ENCODE results near the gene KMO. TPM values are rescaled to one million over a fixed set of nuclear protein-coding genes. Genes with fewer than 3 reads are reported as not detected.

The KMO gene
- total RNA-seq, 4 donors from 2014 or later, result under 0.01 to 2.5 TPM; not detected in 2

DNA sequence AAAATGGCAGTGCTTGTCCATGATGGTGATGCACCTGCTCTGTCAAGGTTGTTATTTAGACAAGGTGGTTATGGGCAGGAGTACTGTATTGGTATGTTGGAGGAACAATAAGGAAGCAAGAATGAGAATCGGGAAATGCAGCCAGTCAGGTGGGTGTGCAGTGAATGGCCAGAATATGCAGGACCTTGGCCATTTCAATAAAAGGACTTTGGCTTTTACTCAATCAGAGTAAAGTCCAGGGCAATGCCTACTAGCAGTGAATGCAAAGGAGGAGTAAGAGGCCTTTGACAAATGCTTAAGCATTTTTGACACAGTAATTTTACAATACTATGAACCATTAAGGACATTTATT is 110.4 kb downstream of the KMO start:
- DNase-seq, result peak; percentile 33
- TF ChIP-seq POLR2A (IDR thresholded peaks at IDR 0.05), result peak; percentile 47
- no peak for TF ChIP-seq CTCF (IDR thresholded peaks at IDR 0.05)
- peak in 2 of 3 donors; percentile 18 to 67 for TF ChIP-seq POLR2AphosphoS5 (IDR thresholded peaks at IDR 0.05)
- no peak for TF ChIP-seq EP300 (IDR thresholded peaks at IDR 0.05; ENCODE audit: low read depth)
- Histone ChIP-seq H3K4me1 (peaks cover 0 to 24% (median 14%) of the 10 kb centered on the region in 4 donors), H3K4me3 (no peak overlapping the region), H3K9me3 (no peaks in the 10 kb centered on the region), H3K27me3 (no peaks in the 10 kb centered on the region), H3K27ac (peak overlapping the region in 1 of 4 donors; percentile 88), H3K36me3 (no peaks in the 10 kb centered on the region)
- intact Hi-C loops (cut with DNase I; ENCODE audit: low total_unique reads) (no loop called here), in situ Hi-C loops (cut with MboI; ENCODE audit: low pct_ligation_motif_present in 1 of 4, low pct_unique_long_range_greater_than_20kb in 1 of 4, low sequenced_read_pairs in 3 of 4) (loop anchor here in 1 of 4 donors (25.0 kb wide), 1 partner anchor 105 kb away; the partner anchor contains the start of gene KMO)
- 81 to 88% methylated on average over 1 of the region's 1 CpG for WGBS, 2 donors (ENCODE audit: low coverage in 1 of 2)

GRCh38 chr1:241644259-241644658 is 112.1 kb downstream of the KMO start:
- H3K27ac ChIP-seq, result no peak overlapping the region

GRCh38 chr1:241645199-241645598 is 113.0 kb downstream of the KMO start:
- in situ Hi-C loops (cut with MboI; ENCODE audit: low pct_ligation_motif_present in 1 of 4, low pct_unique_long_range_greater_than_20kb in 1 of 4, low sequenced_read_pairs in 3 of 4), result loop anchor here in 1 of 4 donors (25.0 kb wide), 1 partner anchor 108 kb away; the partner anchor contains the start of gene KMO
- DNase-seq, result no peak
- no peak for TF ChIP-seq CTCF (IDR thresholded peaks at IDR 0.05)
- TF ChIP-seq POLR2A (IDR thresholded peaks at IDR 0.05), result no peak
- TF ChIP-seq EP300 (IDR thresholded peaks at IDR 0.05; ENCODE audit: low read depth), result no peak
- no peak for TF ChIP-seq POLR2AphosphoS5 (IDR thresholded peaks at IDR 0.05)
- no peaks in the 10 kb centered on the region for H3K36me3 ChIP-seq
- 87 to 100% methylated on average over 2 to 4 of the region's 4 CpGs for WGBS, 2 donors (ENCODE audit: low coverage in 1 of 2)
- no peak overlapping the region for H3K4me3 ChIP-seq
- H3K9me3 ChIP-seq, result no peaks in the 10 kb centered on the region
- intact Hi-C loops (cut with DNase I; ENCODE audit: low total_unique reads), result no loop called here
- H3K27me3 ChIP-seq, result no peaks in the 10 kb centered on the region
- H3K27ac ChIP-seq, result no peak overlapping the region
- H3K4me1 ChIP-seq, result peaks cover 0 to 7% (median 3%) of the 10 kb centered on the region in 4 donors

More at GRCh38 chr1:241644259-241644658, 112.1 kb downstream of the KMO start:
- no peak for DNase-seq
- H3K36me3 ChIP-seq, result no peaks in the 10 kb centered on the region
- in situ Hi-C loops (cut with MboI; ENCODE audit: low pct_ligation_motif_present in 1 of 4, low pct_unique_long_range_greater_than_20kb in 1 of 4, low sequenced_read_pairs in 3 of 4), result loop anchor here in 1 of 4 donors (25.0 kb wide), 1 partner anchor 107 kb away; the partner anchor contains the start of gene KMO
- no peak overlapping the region for H3K4me3 ChIP-seq
- TF ChIP-seq EP300 (IDR thresholded peaks at IDR 0.05; ENCODE audit: low read depth) (no peak), CTCF (IDR thresholded peaks at IDR 0.05) (no peak), POLR2AphosphoS5 (IDR thresholded peaks at IDR 0.05) (no peak), POLR2A (IDR thresholded peaks at IDR 0.05) (no peak)
- H3K27me3 ChIP-seq, result no peaks in the 10 kb centered on the region
- intact Hi-C loops (cut with DNase I; ENCODE audit: low total_unique reads), result no loop called here
- H3K9me3 ChIP-seq, result no peaks in the 10 kb centered on the region
- peaks cover 0 to 7% (median 4%) of the 10 kb centered on the region in 4 donors for H3K4me1 ChIP-seq
- 97% methylated on average over 2 of the region's 2 CpGs; no CpG with 5 or more reads in 1 of the 2 donors for WGBS, 2 donors (ENCODE audit: low coverage in 1 of 2)

Other genes with a start within 250 kb of the KMO start
- gene RGS7, start 175.2 kb upstream of the KMO start, total RNA-seq, result 1 to 10 TPM in 2 of 4 donors, not detected in 2; 1.5 to 2.0 TPM
- gene FH, start 12.6 kb upstream of the KMO start, total RNA-seq, result 10 to 100 TPM; 21.7 to 83.8 (median 42.0) TPM
- 10 to 100 TPM in 3 of 4 donors, 1 to 10 TPM in 1; 1.6 to 14.6 (median 12.9) TPM for gene CHML, start 108.0 kb downstream of the KMO start, total RNA-seq
- 100 to 1,000 TPM in 1 of 4 donors, 10 to 100 TPM in 3; 23.5 to 107 (median 49.3) TPM for gene OPN3, start 108.0 kb downstream of the KMO start, total RNA-seq
- gene WDR64, start 119.9 kb downstream of the KMO start, total RNA-seq, result not detected